ENCODE results near the gene OTULIN. TPM values are rescaled to one million over a fixed set of nuclear protein-coding genes. Genes with fewer than 3 reads are reported as not detected.

OTULIN gene
- total and polyA plus RNA-seq, 2 of the 13 experiments (the other 11 are each of a cell fraction or from before 2014, with no cell fraction given), result 7.0 to 34.8 TPM

DNA sequence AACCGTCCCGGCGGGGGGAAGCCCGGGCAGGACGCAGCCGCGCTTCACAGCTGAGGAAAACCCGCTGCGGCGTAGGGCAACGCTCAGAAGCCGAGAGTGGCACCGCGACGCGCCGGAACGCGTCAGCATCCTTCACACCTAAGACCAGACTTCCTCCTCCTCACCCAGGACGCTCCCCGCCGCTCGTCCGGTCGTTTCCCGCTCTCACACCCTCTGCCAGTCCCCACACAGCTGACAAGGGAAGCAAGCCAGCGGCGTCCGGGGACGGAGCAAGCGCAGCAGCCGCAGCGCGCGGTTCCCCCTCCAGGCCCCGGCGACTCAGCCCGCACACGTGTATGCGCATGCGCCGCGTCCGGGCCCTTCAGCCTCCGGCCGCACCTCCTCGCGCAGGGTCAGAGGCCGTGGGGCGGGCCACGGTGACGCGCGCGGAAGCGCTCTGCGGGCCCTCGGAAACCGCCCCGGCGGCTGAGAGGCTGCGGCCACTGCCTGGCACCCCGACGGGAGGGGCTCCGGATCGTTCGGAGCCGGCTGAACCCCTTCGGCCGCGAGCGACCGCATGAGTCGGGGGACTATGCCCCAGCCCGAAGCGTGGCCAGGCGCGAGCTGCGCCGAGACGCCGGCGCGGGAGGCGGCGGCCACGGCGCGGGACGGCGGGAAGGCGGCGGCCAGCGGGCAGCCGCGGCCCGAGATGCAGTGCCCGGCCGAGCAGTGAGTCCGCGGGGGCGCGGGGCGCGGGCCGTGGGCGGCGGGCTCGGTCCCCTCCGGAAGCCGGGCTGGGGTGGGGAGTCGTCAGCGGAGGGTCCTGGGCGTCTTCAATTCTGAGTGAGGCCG is at the start of gene OTULIN (continued):
- no peak for TF ChIP-seq CHCHD3 (CRISPR knock-in tag; IDR thresholded peaks at IDR 0.05)
- TF ChIP-seq ATAD3A (CRISPR knock-in tag; IDR thresholded peaks at IDR 0.05), result no peak
- TF ChIP-seq NFKB2 (CRISPR knock-in tag; IDR thresholded peaks at IDR 0.05; ENCODE audit: borderline replicate concordance), result peak; percentile 93
- TF ChIP-seq RFXANK (CRISPR knock-in tag; IDR thresholded peaks at IDR 0.05), result 0 out of 2 replicates have a peak, but pooled peaks have one; percentile 44
- no peak for TF ChIP-seq TMF1 (CRISPR knock-in tag; IDR thresholded peaks at IDR 0.05; ENCODE audit: low read depth)
- no peak for TF ChIP-seq FOXO1 (CRISPR knock-in tag; IDR thresholded peaks at IDR 0.05)
- TF ChIP-seq CREM (IDR thresholded peaks at IDR 0.05), result no peak
- TF ChIP-seq CREM (CRISPR knock-in tag; IDR thresholded peaks at IDR 0.05), result no peak
- TF ChIP-seq ZNF160 (CRISPR knock-in tag; IDR thresholded peaks at IDR 0.05), result peak; percentile 69
- TF ChIP-seq HDAC6 (IDR thresholded peaks at IDR 0.05; ENCODE audit: low read depth, low read length), result no peak
- TF ChIP-seq, protein P1, sequence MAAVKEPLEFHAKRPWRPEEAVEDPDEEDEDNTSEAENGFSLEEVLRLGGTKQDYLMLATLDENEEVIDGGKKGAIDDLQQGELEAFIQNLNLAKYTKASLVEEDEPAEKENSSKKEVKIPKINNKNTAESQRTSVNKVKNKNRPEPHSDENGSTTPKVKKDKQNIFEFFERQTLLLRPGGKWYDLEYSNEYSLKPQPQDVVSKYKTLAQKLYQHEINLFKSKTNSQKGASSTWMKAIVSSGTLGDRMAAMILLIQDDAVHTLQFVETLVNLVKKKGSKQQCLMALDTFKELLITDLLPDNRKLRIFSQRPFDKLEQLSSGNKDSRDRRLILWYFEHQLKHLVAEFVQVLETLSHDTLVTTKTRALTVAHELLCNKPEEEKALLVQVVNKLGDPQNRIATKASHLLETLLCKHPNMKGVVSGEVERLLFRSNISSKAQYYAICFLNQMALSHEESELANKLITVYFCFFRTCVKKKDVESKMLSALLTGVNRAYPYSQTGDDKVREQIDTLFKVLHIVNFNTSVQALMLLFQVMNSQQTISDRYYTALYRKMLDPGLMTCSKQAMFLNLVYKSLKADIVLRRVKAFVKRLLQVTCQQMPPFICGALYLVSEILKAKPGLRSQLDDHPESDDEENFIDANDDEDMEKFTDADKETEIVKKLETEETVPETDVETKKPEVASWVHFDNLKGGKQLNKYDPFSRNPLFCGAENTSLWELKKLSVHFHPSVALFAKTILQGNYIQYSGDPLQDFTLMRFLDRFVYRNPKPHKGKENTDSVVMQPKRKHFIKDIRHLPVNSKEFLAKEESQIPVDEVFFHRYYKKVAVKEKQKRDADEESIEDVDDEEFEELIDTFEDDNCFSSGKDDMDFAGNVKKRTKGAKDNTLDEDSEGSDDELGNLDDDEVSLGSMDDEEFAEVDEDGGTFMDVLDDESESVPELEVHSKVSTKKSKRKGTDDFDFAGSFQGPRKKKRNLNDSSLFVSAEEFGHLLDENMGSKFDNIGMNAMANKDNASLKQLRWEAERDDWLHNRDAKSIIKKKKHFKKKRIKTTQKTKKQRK (IDR thresholded peaks at IDR 0.05; ENCODE audit: low read length), result no peak
- 0 out of 2 replicates have a peak, but pooled peaks have one; percentile 54 for TF ChIP-seq MYNN (CRISPR knock-in tag; IDR thresholded peaks at IDR 0.05; ENCODE audit: low read depth)
- TF ChIP-seq ZNF101 (CRISPR knock-in tag; IDR thresholded peaks at IDR 0.05; ENCODE audit: borderline replicate concordance, low read depth), result no peak; the same call in 1 of the 2 replicates
- TF ChIP-seq HNRNPL (IDR thresholded peaks at IDR 0.05; ENCODE audit: low read depth, low read length), result no peak
- peak; percentile 57; the same call in 1 of the 2 replicates for TF ChIP-seq ZNF446 (CRISPR knock-in tag; IDR thresholded peaks at IDR 0.05)
- TF ChIP-seq GATAD1 (CRISPR knock-in tag; IDR thresholded peaks at IDR 0.05), result peak; percentile 77; the same call in 1 of the 2 replicates
- TF ChIP-seq CCAR2 (optimal IDR thresholded peaks at IDR 0.05; ENCODE audit: low read depth, low read length), result no peak
- no peak for TF ChIP-seq NCOR1 (IDR thresholded peaks at IDR 0.05; ENCODE audit: borderline replicate concordance, low read length)
- TF ChIP-seq SALL1 (CRISPR knock-in tag; IDR thresholded peaks at IDR 0.05), result peak; percentile 92
- TF ChIP-seq, protein P2, sequence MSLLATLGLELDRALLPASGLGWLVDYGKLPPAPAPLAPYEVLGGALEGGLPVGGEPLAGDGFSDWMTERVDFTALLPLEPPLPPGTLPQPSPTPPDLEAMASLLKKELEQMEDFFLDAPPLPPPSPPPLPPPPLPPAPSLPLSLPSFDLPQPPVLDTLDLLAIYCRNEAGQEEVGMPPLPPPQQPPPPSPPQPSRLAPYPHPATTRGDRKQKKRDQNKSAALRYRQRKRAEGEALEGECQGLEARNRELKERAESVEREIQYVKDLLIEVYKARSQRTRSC (CRISPR knock-in tag; IDR thresholded peaks at IDR 0.05; ENCODE audit: low read depth), result no peak
- TF ChIP-seq, protein P3, sequence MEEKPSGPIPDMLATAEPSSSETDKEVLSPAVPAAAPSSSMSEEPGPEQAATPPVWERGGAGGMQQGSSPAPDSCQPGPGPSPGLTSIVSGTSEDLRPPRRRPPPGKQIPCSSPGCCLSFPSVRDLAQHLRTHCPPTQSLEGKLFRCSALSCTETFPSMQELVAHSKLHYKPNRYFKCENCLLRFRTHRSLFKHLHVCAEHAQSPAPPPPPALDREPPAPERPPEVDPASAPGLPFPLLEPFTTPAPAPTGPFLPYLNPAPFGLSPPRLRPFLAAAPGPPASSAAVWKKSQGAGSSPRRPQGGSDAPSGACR (CRISPR knock-in tag; IDR thresholded peaks at IDR 0.05), result no peak
- peak; percentile 71; the same call in 1 of the 2 replicates for TF ChIP-seq ZNF761 (CRISPR knock-in tag; conservative IDR thresholded peaks at IDR 0.05)
- TF ChIP-seq AKAP8 (CRISPR knock-in tag; IDR thresholded peaks at IDR 0.05), result peak; percentile 67
- no peak for TF ChIP-seq ZNF383 (CRISPR knock-in tag; IDR thresholded peaks at IDR 0.05; ENCODE audit: borderline replicate concordance)
- peak; percentile 89 for TF ChIP-seq ZNF343 (CRISPR knock-in tag; IDR thresholded peaks at IDR 0.05)
- no peak for TF ChIP-seq HNRNPH1 (optimal IDR thresholded peaks at IDR 0.05; ENCODE audit: low read depth, low read length)
- TF ChIP-seq KAT2B (IDR thresholded peaks at IDR 0.05; ENCODE audit: borderline replicate concordance, low read depth, low read length), result no peak
- TF ChIP-seq HOXA7 (CRISPR knock-in tag; IDR thresholded peaks at IDR 0.05), result no peak

Data from HepG2 (cell line).